K562 (cell line): ENCODE measurements around the gene PLXDC1.

Experiments
- CBX2 ChIP-seq: fragments of 200-600 bp; sonication (generic); IDR thresholded peaks from one replicate; pipeline ENCODE4 v1.6.1; 2012; ENCODE audit warnings: mild to moderate bottlenecking, low read length, inconsistent platforms; ENCODE audit not compliant: insufficient read depth, poor library complexity, severe bottlenecking
- CEBPB ChIP-seq: fragments of 450-650 bp; IDR thresholded peaks from 2 replicates; pipeline ENCODE4 v1.6.1; 2016; ENCODE audit warnings: missing genetic modification characterization, missing compliant biosample characterization
- EGR1 ChIP-seq: fragments of 450-650 bp; conservative IDR thresholded peaks from 2 replicates; pipeline ENCODE4 v1.6.1; 2017; ENCODE audit warnings: mild to moderate bottlenecking
- ELF4 ChIP-seq: fragments of 450-650 bp; formaldehyde crosslinking; IDR thresholded peaks from 2 replicates; pipeline ENCODE4 v1.4.0; 2022; ENCODE audit warnings: missing genetic modification characterization
- GATA2 ChIP-seq: sonication (generic); formaldehyde crosslinking; IDR thresholded peaks from 2 replicates; pipeline ENCODE4 v1.4.0; 2020; ENCODE audit warnings: mild to moderate bottlenecking, missing genetic modification reagents
- POLR2AphosphoS5 ChIP-seq: IDR thresholded peaks from 2 replicates; pipeline ENCODE4 v1.6.1; 2011; ENCODE audit warnings: mild to moderate bottlenecking, low read depth, low read length, moderate library complexity; ENCODE audit not compliant: control insufficient read depth, insufficient read depth
- ZC3H11A ChIP-seq: IDR thresholded peaks from 2 replicates; pipeline ENCODE4 v1.6.1; 2012; ENCODE audit warnings: low read depth, low read length, improper control_type of control experiment
- ZNF274 ChIP-seq: IDR thresholded peaks from 2 replicates; pipeline ENCODE4 v1.6.1; 2011; ENCODE audit warnings: low read depth, mild to moderate bottlenecking, low read length, moderate library complexity, borderline replicate concordance
- ZNF507 ChIP-seq: conservative IDR thresholded peaks from 2 replicates; pipeline ENCODE4 v1.6.1; 2017; ENCODE audit warnings: missing genetic modification characterization, missing compliant biosample characterization
- TF ChIP-seq, protein P1 (sequence below): sonication (generic); formaldehyde crosslinking; IDR thresholded peaks from 2 replicates; pipeline ENCODE4 v1.8.0; 2022; ENCODE audit warnings: missing genetic modification reagents, mild to moderate bottlenecking, borderline replicate concordance

DNA sequence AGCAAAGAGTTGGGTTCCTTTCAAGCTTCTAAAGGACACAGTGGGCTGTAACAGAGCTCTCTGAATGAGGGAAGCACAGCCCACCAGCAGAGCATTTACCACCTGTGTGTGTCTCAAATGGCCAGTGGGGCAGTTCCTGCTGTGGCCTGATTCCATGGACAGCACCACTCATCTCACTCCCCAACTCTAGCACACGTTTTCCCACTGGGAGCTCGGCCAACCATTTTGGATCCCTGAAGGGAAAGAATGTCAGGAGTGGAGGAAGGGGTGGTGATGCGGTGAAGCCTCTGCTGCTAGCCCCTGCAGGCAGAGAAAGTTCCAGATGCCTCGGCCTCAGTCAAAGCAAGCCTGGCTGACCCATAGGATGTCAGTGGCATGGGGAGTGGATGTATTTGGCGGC is 86.6 kb downstream of the PLXDC1 start:
- TF ChIP-seq ELF4, result no peak
- no peak for TF ChIP-seq ZNF274
- no peak for TF ChIP-seq ZNF507
- TF ChIP-seq CBX2, result no peak
- TF ChIP-seq, protein P1, sequence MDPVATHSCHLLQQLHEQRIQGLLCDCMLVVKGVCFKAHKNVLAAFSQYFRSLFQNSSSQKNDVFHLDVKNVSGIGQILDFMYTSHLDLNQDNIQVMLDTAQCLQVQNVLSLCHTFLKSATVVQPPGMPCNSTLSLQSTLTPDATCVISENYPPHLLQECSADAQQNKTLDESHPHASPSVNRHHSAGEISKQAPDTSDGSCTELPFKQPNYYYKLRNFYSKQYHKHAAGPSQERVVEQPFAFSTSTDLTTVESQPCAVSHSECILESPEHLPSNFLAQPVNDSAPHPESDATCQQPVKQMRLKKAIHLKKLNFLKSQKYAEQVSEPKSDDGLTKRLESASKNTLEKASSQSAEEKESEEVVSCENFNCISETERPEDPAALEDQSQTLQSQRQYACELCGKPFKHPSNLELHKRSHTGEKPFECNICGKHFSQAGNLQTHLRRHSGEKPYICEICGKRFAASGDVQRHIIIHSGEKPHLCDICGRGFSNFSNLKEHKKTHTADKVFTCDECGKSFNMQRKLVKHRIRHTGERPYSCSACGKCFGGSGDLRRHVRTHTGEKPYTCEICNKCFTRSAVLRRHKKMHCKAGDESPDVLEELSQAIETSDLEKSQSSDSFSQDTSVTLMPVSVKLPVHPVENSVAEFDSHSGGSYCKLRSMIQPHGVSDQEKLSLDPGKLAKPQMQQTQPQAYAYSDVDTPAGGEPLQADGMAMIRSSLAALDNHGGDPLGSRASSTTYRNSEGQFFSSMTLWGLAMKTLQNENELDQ, result no peak
- TF ChIP-seq POLR2AphosphoS5, result no peak
- TF ChIP-seq ZC3H11A, result no peak
- TF ChIP-seq GATA2, result no peak
- no peak for TF ChIP-seq EGR1
- no peak for TF ChIP-seq CEBPB (tag)
